HepG2 (cell line): ENCODE data around the gene PDE2A. TPM values are rescaled to one million over a fixed set of nuclear protein-coding genes. Genes with fewer than 3 reads are reported as not detected.

Experiments used
- ATAC-seq: fragments of 200-7000 bp; cut with Tn5 transposase; 3 replicates; pipeline ENCODE4 v1.9.1; 2020; ENCODE audit warnings: mild to moderate bottlenecking, moderate library complexity
- BruUV-seq: library from RNA; stranded (reverse); fragments of 400-500 nt; replicated peaks from 2 replicates; lab custom pipeline; 2021; lab: Mats Ljungman, UMichigan
- CTCF ChIA-PET: fragments of 300-600 bp; formaldehyde crosslinking; extraction: SDS; loops from one replicate; lab custom pipeline; 2021; ENCODE audit warnings: low total read pairs, inconsistent platforms, low intra/inter-chr PET ratio; lab: Yijun Ruan, JAX
- POLR2A ChIA-PET: fragments of 350-600 bp; sonication (Branson Sonifier 250); formaldehyde crosslinking; loops from one replicate; lab custom pipeline; 2020; ENCODE audit warnings: antibody characterized with exemption, inconsistent platforms; lab: Yijun Ruan, JAX
- DNase-seq: peaks from one replicate; pipeline ENCODE4 v3.0.0-alpha.2; 2015; ENCODE audit warnings: low spot score
- FAIRE-seq: peaks from 3 replicates; lab custom pipeline; 2011; peaks lifted over from hg19 to GRCh38; lab: Jason Lieb, UNC
- H2AFZ ChIP-seq: one replicate; pipeline ENCODE4 v1.6.1; 2011; ENCODE audit warnings: low read length, inconsistent platforms
- H3K27ac ChIP-seq: fragments of 300-600 bp; 3 replicates; pipeline ENCODE4 v1.8.0; 2011; ENCODE audit warnings: mixed run types, mild to moderate bottlenecking, mixed read lengths, low read length, inconsistent platforms; ENCODE audit not compliant: insufficient read depth; ENCODE audit errors: extremely low read length
- H3K27me3 ChIP-seq, 2 experiments: fragments of 200-600 bp in 1 of 2; 2 replicates in 1 of 2; 3 replicates in 1 of 2; pipeline versions ENCODE4 v1.6.0 to v1.8.0; 2011; ENCODE audit warnings: low read length in 2 of 2, mild to moderate bottlenecking in 2 of 2, moderate library complexity in 2 of 2, inconsistent platforms in 1 of 2; ENCODE audit not compliant: insufficient read depth in 2 of 2, control insufficient read depth in 1 of 2
- H3K36me3 ChIP-seq, 2 experiments: fragments of 200-600 bp in 1 of 2; replicated peaks in 1 of 2; 2 replicates in 1 of 2; 3 replicates in 1 of 2; pipeline versions ENCODE4 v1.5.1 to v1.8.0; 2011; ENCODE audit warnings: low read length in 2 of 2, inconsistent platforms in 1 of 2; ENCODE audit not compliant: insufficient read depth in 2 of 2, control insufficient read depth in 1 of 2
- H3K4me1 ChIP-seq: 2 replicates; pipeline ENCODE4 v1.5.1; 2012; ENCODE audit warnings: low read length, inconsistent platforms; ENCODE audit not compliant: insufficient read depth
- H3K4me2 ChIP-seq: 2 replicates; pipeline ENCODE4 v1.6.0; 2011; ENCODE audit warnings: low read depth, low read length, inconsistent platforms
- H3K4me3 ChIP-seq, 3 experiments: fragments of 200-600 bp in 1 of 3; sonication (generic), shearing (Covaris generic) in 1 of 3; replicated peaks in 1 of 3; 2 replicates each; pipeline ENCODE4 v1.5.1; 2011 to 2016; ENCODE audit warnings: low read length in 3 of 3, inconsistent platforms in 2 of 3, low read depth in 2 of 3, mild to moderate bottlenecking in 2 of 3, control low read depth in 1 of 3, mixed read lengths in 1 of 3; ENCODE audit not compliant: insufficient read depth in 1 of 3
- H3K79me2 ChIP-seq: one replicate; pipeline ENCODE4 v1.6.1; 2011; ENCODE audit warnings: low read length, inconsistent platforms; ENCODE audit not compliant: insufficient read depth
- H3K9ac ChIP-seq: 2 replicates; pipeline ENCODE4 v1.6.0; 2011; ENCODE audit warnings: mild to moderate bottlenecking, low read depth, low read length, inconsistent platforms; ENCODE audit not compliant: insufficient read depth
- H3K9me3 ChIP-seq: 2 replicates; pipeline ENCODE4 v1.5.1; 2012; ENCODE audit warnings: mild to moderate bottlenecking, low read length
- H4K20me1 ChIP-seq: 2 replicates; pipeline ENCODE4 v1.6.0; 2011; ENCODE audit warnings: inconsistent platforms, mild to moderate bottlenecking, low read length, moderate library complexity; ENCODE audit not compliant: insufficient read depth
- CSRNP2 ChIP-seq: sonication (generic); formaldehyde crosslinking; conservative IDR thresholded peaks from 2 replicates; pipeline ENCODE4 v1.8.0; 2022; ENCODE audit warnings: low read depth, missing genetic modification reagents
- ETS1 ChIP-seq: sonication (generic); formaldehyde crosslinking; IDR thresholded peaks from 2 replicates; pipeline ENCODE4 v1.4.0; 2020; ENCODE audit warnings: missing genetic modification reagents
- HNRNPUL1 ChIP-seq: fragments of 200-400 bp; formaldehyde crosslinking; IDR thresholded peaks from 2 replicates; pipeline ENCODE4 v1.6.1; 2017; ENCODE audit warnings: low read depth, mild to moderate bottlenecking, low read length, moderate library complexity
- KLF9 ChIP-seq: IDR thresholded peaks from 2 replicates; pipeline ENCODE4 v1.6.1; 2016; ENCODE audit warnings: low read depth
- MIER3 ChIP-seq: IDR thresholded peaks from 2 replicates; pipeline ENCODE4 v1.6.1; 2016; ENCODE audit warnings: missing compliant biosample characterization, borderline replicate concordance
- MTA3 ChIP-seq: sonication (generic); formaldehyde crosslinking; IDR thresholded peaks from 2 replicates; pipeline ENCODE4 v1.4.0; 2020; ENCODE audit warnings: missing genetic modification reagents
- TRAFD1 ChIP-seq: sonication (generic); formaldehyde crosslinking; IDR thresholded peaks from 2 replicates; pipeline ENCODE4 v1.5.1; 2020; ENCODE audit warnings: missing genetic modification reagents, mild to moderate bottlenecking, borderline replicate concordance
- TRIM22 ChIP-seq: fragments of 450-650 bp; IDR thresholded peaks from 2 replicates; pipeline ENCODE4 v1.6.1; 2017
- U2AF2 ChIP-seq: fragments of 200-400 bp; formaldehyde crosslinking; IDR thresholded peaks from 2 replicates; pipeline ENCODE4 v1.6.1; 2017; ENCODE audit warnings: low read depth, mild to moderate bottlenecking, low read length
- YEATS4 ChIP-seq: sonication (generic); formaldehyde crosslinking; IDR thresholded peaks from 2 replicates; pipeline ENCODE4 v1.4.0; 2020; ENCODE audit warnings: missing genetic modification reagents, borderline replicate concordance
- ZBTB49 ChIP-seq: sonication (generic); formaldehyde crosslinking; IDR thresholded peaks from 2 replicates; pipeline ENCODE4 v1.4.0; 2020; ENCODE audit warnings: missing genetic modification reagents, borderline replicate concordance
- ZFP37 ChIP-seq: sonication (generic); formaldehyde crosslinking; IDR thresholded peaks from 2 replicates; pipeline ENCODE4 v1.4.0; 2020; ENCODE audit warnings: missing genetic modification reagents, borderline replicate concordance
- ZFP82 ChIP-seq: sonication (generic); formaldehyde crosslinking; IDR thresholded peaks from 2 replicates; pipeline ENCODE4 v1.5.1; 2020; ENCODE audit warnings: mild to moderate bottlenecking, missing genetic modification reagents, borderline replicate concordance
- ZNF124 ChIP-seq: sonication (generic); formaldehyde crosslinking; IDR thresholded peaks from 2 replicates; pipeline ENCODE4 v1.4.0; 2020; ENCODE audit warnings: missing genetic modification reagents
- WGBS: methylation state at CpG from one replicate; pipeline ENCODE4 v1.1.6; 2017; ENCODE audit warnings: low lambda C conversion rate; 5-methylcytosine and 5-hydroxymethylcytosine counted together
- in situ Hi-C: cut with HindIII; loops from 2 replicates; pipeline ENCODE4 v1.10.0; 2017; ENCODE audit warnings: low pct_unique_long_range_greater_than_20kb; ENCODE audit not compliant: extremely low pct_ligation_motif_present
- intact Hi-C: fragments of 100-400 bp; cut with micrococcal nuclease; formaldehyde crosslinking; loops from one replicate; pipeline ENCODE4 v1.10.0; 2022; ENCODE audit not compliant: unreplicated experiment
- polyA plus RNA-seq, 8 experiments: library from polyadenylated mRNA; depleted of rRNA in 3 of 8; stranded (reverse) in 7 of 8; unstranded in 1 of 8; fragments of >200 nt; fragmentation: Illumina TruSeq in 4 of 8; extraction: Trizol in 4 of 8; gene quantifications; 2 replicates each; pipeline versions ENCODE4 v1.2.1 to v1.2.3, GENCODE V29; 2011 to 2016; ENCODE audit warnings: low read depth in 4 of 8, missing spikeins in 1 of 8, mixed read lengths in 1 of 8; ENCODE audit not compliant: insufficient read depth in 1 of 8
- total RNA-seq, 5 experiments: library from RNA; depleted of rRNA; stranded (reverse); fragments of >200 nt; fragmentation: Illumina TruSeq; extraction: Trizol; gene quantifications; 2 replicates each; pipeline ENCODE4 v1.2.3, GENCODE V29; 2016; ENCODE audit warnings: low read depth in 1 of 5

PDE2A gene
- total and polyA plus RNA-seq, 2 of the 13 experiments (the other 11 are each of a cell fraction or from before 2014, with no cell fraction given), result 3.1 TPM; not detected in 1

- no peak for TF ChIP-seq ZFP82
Measured at GRCh38 chr11:72721689-72722049, 47.4 kb upstream of the PDE2A start (continued).

GRCh38 chr11:72721276-72721675, 47.1 kb upstream of the PDE2A start:
- WGBS, result 95% methylated on average over 3 of the region's 3 CpGs
- Histone ChIP-seq H3K27me3 (no peaks in the 10 kb centered on the region), H3K4me3 (no peak overlapping the region), H4K20me1 (peaks cover 18% of the 10 kb centered on the region; the same call in 1 of the 2 replicates), H3K4me2 (no peak overlapping the region), H3K79me2 (peaks cover 45% of the 10 kb centered on the region), H2AFZ (no peak overlapping the region), H3K27ac (no peak overlapping the region), H3K4me1 (no peaks in the 10 kb centered on the region), H3K36me3 (peaks cover 45 to 92% of the 10 kb centered on the region in 2 experiments; a peak in 4 of 5 replicates), H3K9me3 (no peaks in the 10 kb centered on the region), H3K9ac (no peak overlapping the region)
- FAIRE-seq, result no peak
- no peak for ATAC-seq
- no TSS peak for BruUV-seq
- no peak for TF ChIP-seq HNRNPUL1
- TF ChIP-seq ZFP37, result no peak
- TF ChIP-seq ZNF124 (CRISPR knock-in tag), result no peak
- no peak for TF ChIP-seq YEATS4 (CRISPR knock-in tag)
- no peak for TF ChIP-seq TRAFD1 (CRISPR knock-in tag)
- no peak for TF ChIP-seq CSRNP2 (CRISPR knock-in tag)
- TF ChIP-seq TRIM22, result no peak
- TF ChIP-seq U2AF2, result no peak
- no peak for TF ChIP-seq MTA3
- no peak for TF ChIP-seq ETS1 (CRISPR knock-in tag)
- TF ChIP-seq ZBTB49 (CRISPR knock-in tag), result no peak
- no peak for TF ChIP-seq MIER3
- TF ChIP-seq KLF9 (CRISPR knock-in tag), result no peak
- intact Hi-C loops (no loop called here), in situ Hi-C loops (no loop called here)
- ChIA-PET POLR2A (no interaction called here), CTCF (no interaction called here)
- DNase-seq, result no peak
